ENCODE results near the gene MS4A6A.

DNA sequence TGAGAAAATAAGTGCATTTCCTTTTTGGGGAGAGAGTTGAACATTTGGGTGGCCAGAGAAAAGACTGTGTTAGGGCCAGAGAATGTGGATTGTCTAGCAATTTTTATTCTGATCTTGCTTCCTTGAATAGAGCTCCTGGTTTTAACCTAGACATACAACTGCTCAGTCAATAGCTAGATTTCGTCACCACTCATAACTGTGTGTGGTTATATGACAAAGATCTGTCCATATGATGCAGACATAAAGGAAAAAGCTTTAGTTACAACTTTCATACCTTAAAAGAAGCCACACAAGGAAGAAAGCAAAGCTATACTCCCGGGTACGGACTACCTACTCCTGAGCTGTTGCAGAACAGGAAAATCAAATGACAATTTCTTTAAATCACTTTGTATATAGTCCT, 37.2 kb downstream of the MS4A6A start:
- TF ChIP-seq CTCF (IDR thresholded peaks at IDR 0.05) (no peak), POLR2A (IDR thresholded peaks at IDR 0.05) (no peak), POLR2AphosphoS5 (IDR thresholded peaks at IDR 0.05) (no peak)
